Lower leg skin (tissue), 4 donors: Measurements from ENCODE around the gene STK35. TPM values are rescaled to one million over a fixed set of nuclear protein-coding genes. Genes with fewer than 3 reads are reported as not detected.

ENCODE experiments used
- DNase-seq, 2 donors: peaks; one replicate each; pipeline ENCODE4 v3.0.0-alpha.2; 2019; ENCODE audit warnings: low spot score in 2 of 2
- H3K4me3 ChIP-seq: fragments of 200-600 bp; sonication (generic); 2 replicates; pipeline ENCODE4 v1.5.1; 2017; ENCODE audit warnings: mild to moderate bottlenecking, low read depth; ENCODE audit not compliant: poor library complexity, severe bottlenecking
- POLR2A ChIP-seq, 2 donors: fragments of 450-650 bp; IDR thresholded peaks; one replicate each; pipeline ENCODE4 v1.6.1; 2016 to 2017; ENCODE audit warnings: antibody characterized with exemption in 2 of 2, mild to moderate bottlenecking in 1 of 2, moderate library complexity in 1 of 2
- WGBS, 2 donors: methylation state at CpG; one replicate each; pipeline ENCODE4 v1.1.5; 2018; 5-methylcytosine and 5-hydroxymethylcytosine counted together
- intact Hi-C: fragments of 100-400 bp; cut with DNase I; formaldehyde crosslinking; loops from one replicate; pipeline ENCODE4 v1.15.0; 2023; ENCODE audit warnings: low total_unique reads
- total RNA-seq, 4 donors: library from RNA; depleted of rRNA; stranded (reverse); fragments of >200 nt; gene quantifications; one replicate each; pipeline ENCODE4 v1.1.0, GENCODE V29; 2016
- TF ChIP-seq, protein P1 (sequence below), 3 donors: fragments of 450-650 bp; IDR thresholded peaks; one replicate each; pipeline ENCODE4 v1.5.1; 2016; ENCODE audit warnings: antibody characterized with exemption in 3 of 3, mild to moderate bottlenecking in 3 of 3, moderate library complexity in 2 of 3

STK35 gene
- total RNA-seq, 4 donors from 2014 or later = 16.2 to 28.8 (median 21.5) TPM

- 70 to 78% methylated on average over 4 of the region's 4 CpGs for WGBS, 2 donors
- no peak overlapping the region for H3K4me3 ChIP-seq
- DNase-seq = peak in 1 of 2 donors; percentile 77
- intact Hi-C loops = no loop called here
- TF ChIP-seq POLR2A (IDR thresholded peaks at IDR 0.05) = no peak
- TF ChIP-seq, protein P1, sequence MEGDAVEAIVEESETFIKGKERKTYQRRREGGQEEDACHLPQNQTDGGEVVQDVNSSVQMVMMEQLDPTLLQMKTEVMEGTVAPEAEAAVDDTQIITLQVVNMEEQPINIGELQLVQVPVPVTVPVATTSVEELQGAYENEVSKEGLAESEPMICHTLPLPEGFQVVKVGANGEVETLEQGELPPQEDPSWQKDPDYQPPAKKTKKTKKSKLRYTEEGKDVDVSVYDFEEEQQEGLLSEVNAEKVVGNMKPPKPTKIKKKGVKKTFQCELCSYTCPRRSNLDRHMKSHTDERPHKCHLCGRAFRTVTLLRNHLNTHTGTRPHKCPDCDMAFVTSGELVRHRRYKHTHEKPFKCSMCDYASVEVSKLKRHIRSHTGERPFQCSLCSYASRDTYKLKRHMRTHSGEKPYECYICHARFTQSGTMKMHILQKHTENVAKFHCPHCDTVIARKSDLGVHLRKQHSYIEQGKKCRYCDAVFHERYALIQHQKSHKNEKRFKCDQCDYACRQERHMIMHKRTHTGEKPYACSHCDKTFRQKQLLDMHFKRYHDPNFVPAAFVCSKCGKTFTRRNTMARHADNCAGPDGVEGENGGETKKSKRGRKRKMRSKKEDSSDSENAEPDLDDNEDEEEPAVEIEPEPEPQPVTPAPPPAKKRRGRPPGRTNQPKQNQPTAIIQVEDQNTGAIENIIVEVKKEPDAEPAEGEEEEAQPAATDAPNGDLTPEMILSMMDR (IDR thresholded peaks at IDR 0.05) = no peak
Observed at GRCh38 chr20:2163757-2164156, 62.1 kb downstream of the STK35 start.

DNA sequence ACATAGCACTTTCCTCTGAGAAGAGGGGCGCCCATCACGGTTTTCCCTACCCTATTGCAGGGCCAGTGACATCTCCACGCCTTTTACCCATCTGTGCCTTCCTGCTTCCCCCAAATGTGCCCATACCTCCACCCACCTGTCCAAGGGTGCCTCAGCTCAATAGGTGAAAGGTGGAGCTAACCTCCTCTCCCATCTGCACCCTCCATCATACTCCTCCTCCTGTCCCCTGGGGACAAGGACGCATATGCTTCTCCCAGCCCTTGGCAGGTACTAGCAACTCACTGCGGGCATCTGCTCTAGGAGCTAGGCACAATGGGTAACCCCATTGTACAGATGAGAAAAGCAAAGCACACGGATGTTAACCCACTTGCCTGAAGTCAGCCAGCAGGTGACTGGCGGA, 62.8 kb downstream of the STK35 start:
- intact Hi-C loops = no loop called here
- TF ChIP-seq, protein P1 (IDR thresholded peaks at IDR 0.05) = no peak
- no peak for TF ChIP-seq POLR2A (IDR thresholded peaks at IDR 0.05)
- peak in 1 of 2 donors; percentile 57 for DNase-seq
- WGBS, 2 donors = 91 to 93% methylated on average over 7 of the region's 7 CpGs
- no peak overlapping the region for H3K4me3 ChIP-seq

DNA sequence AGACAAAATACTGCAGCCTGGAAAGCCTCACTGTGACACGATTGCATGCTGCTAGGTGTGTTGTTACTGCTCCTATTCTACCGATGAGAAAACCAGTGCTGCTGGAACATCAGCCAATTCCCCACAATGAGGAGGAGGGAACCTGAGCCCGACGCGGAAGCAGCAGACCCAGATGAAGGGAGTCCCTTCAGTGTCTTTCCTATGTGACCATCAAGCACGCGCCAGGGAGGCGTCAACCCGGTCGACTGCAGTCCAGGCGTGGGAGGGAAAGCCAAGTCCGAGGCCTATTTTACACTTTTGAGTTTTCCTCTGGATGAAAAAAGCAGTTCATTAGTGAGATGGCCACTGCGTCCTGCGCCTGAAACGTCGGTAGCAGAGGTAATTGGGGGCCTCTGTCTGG, 63.3 kb downstream of the STK35 start:
- TF ChIP-seq, protein P1 (IDR thresholded peaks at IDR 0.05) = no peak
- TF ChIP-seq POLR2A (IDR thresholded peaks at IDR 0.05) = no peak
- H3K4me3 ChIP-seq = no peak overlapping the region
- intact Hi-C loops = no loop called here
- 71 to 86% methylated on average over 16 of the region's 16 CpGs for WGBS, 2 donors
- peak in 1 of 2 donors; percentile 50 for DNase-seq

DNA sequence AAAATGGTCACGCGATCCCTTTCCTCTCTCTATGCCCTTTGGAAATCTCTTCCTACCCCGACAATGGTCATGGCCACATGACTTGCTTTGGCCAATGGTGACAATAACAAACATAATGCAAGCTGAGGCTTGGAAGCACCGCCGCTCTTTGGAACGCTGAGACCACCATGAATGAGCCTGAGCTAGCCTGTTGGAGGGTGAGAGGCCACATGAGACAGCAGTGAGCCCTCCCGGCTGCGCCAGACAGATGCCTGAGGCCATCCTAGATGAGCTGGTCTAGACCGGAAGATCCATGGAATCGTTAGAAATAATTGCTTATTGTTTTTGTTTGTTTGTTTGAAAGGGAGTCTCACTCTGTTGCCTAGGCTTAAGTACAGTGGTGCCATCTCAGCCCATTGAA, 64.2 kb downstream of the STK35 start:
- TF ChIP-seq, protein P1 (IDR thresholded peaks at IDR 0.05) = no peak
- no peak for TF ChIP-seq POLR2A (IDR thresholded peaks at IDR 0.05)
- 92% methylated on average over 10 of the region's 10 CpGs for WGBS, 2 donors
- H3K4me3 ChIP-seq = no peak overlapping the region
- DNase-seq = peak in 1 of 2 donors; percentile 54
- intact Hi-C loops = no loop called here

DNA sequence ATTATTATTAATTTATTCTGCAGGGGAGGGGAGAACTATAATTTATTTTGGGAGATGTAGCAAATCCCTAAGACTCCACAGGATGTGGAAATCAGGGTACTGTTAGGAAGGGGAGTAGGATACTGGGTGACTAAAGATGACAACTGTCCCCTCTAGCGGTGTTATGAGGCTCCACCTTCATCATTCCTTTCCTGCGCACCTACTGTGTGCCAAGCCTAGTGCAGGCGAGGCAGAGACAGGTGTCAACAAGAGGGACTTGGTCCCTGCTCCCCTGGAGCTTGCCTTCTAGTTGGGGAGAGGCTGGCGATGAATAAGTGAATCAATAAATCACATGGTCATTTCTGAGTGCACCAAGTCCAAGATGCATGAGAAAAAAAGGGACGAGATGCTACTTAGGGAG, 65.5 kb downstream of the STK35 start:
- no peak for TF ChIP-seq POLR2A (IDR thresholded peaks at IDR 0.05)
- TF ChIP-seq, protein P1 (IDR thresholded peaks at IDR 0.05) = no peak
- WGBS, 2 donors = 61 to 66% methylated on average over 5 of the region's 5 CpGs
- no peak overlapping the region for H3K4me3 ChIP-seq
- intact Hi-C loops = no loop called here
- DNase-seq = peak in 1 of 2 donors; percentile 10

- WGBS, 2 donors = 80 to 81% methylated on average over 12 of the region's 12 CpGs
- peak in 1 of 2 donors; percentile 68 for DNase-seq
- TF ChIP-seq POLR2A (IDR thresholded peaks at IDR 0.05) = no peak
- TF ChIP-seq, protein P1 (IDR thresholded peaks at IDR 0.05) = no peak
- intact Hi-C loops = no loop called here
- H3K4me3 ChIP-seq = no peak overlapping the region
Observed at GRCh38 chr20:2168946-2169345, 67.3 kb downstream of the STK35 start.
